ENCODE data around the gene ABHD17C. TPM values are rescaled to one million over a fixed set of nuclear protein-coding genes. Genes with fewer than 3 reads are reported as not detected.

The ABHD17C gene
- total RNA-seq, 1 experiment from 2014 or later = 42.2 TPM

- Histone ChIP-seq H3K27ac (peak overlapping the region; percentile 67), H3K4me2 (peak overlapping the region; percentile 39), H3K4me1 (replicated peaks; ENCODE audit: insufficient read depth) (peaks cover 18% of the 10 kb centered on the region), H3K9me2 (ENCODE audit: insufficient read depth) (no peaks in the 10 kb centered on the region), H3K4me3 (no peak overlapping the region), H3K36me3 (ENCODE audit: low read depth) (peaks cover 7% of the 10 kb centered on the region; the same call in 1 of the 2 replicates), H3K27me3 (ENCODE audit: insufficient read depth, low read depth) (no peaks in the 10 kb centered on the region), H3F3A (ENCODE audit: insufficient read depth, low read depth) (peaks cover 24% of the 10 kb centered on the region; the same call in 1 of the 2 replicates), H2AFZ (no peak overlapping the region), H3K9me3 (ENCODE audit: insufficient read depth, low read depth) (no peaks in the 10 kb centered on the region), H3K79me2 (ENCODE audit: low read depth) (peaks cover 96% of the 10 kb centered on the region), H4K20me1 (ENCODE audit: insufficient read depth) (peaks cover 24% of the 10 kb centered on the region)
- ChIA-PET CTCF (interaction anchor here (0.5 kb wide), 1 partner anchor 114 kb away, joined by 3 read pairs; no protein-coding TSS in a partner anchor), POLR2A (ENCODE audit: unreplicated experiment) (no interaction called here)
- TF ChIP-seq EZH2 (IDR thresholded peaks at IDR 0.05; ENCODE audit: low read depth) (no peak), CTCF (conservative IDR thresholded peaks at IDR 0.05) (no peak)
- intact Hi-C loops (cut with micrococcal nuclease; ENCODE audit: unreplicated experiment) = loop anchor here (1.0 to 2.0 kb wide), 4 partner anchors 18 to 51 kb away; no protein-coding TSS in a partner anchor
- peak; percentile 68 to 89 for DNase-seq
- no TSS peak for BruUV-seq (replicated peaks)
Observed at GRCh38 chr15:80727196-80727595, 32.1 kb downstream of the ABHD17C start.

- ChIA-PET POLR2A (ENCODE audit: unreplicated experiment) (no interaction called here), CTCF (no interaction called here)
- H3K9me2 ChIP-seq (ENCODE audit: insufficient read depth) = no peaks in the 10 kb centered on the region
- H3F3A ChIP-seq (ENCODE audit: insufficient read depth, low read depth) = peaks cover 24% of the 10 kb centered on the region; the same call in 1 of the 2 replicates
- 0 out of 2 replicates have a peak overlapping the region, but pooled peaks have one; percentile 9 for H3K4me2 ChIP-seq
- BruUV-seq (replicated peaks) = no TSS peak
- DNase-seq = no peak
- H3K4me1 ChIP-seq (replicated peaks; ENCODE audit: insufficient read depth) = peaks cover 18% of the 10 kb centered on the region
- H4K20me1 ChIP-seq (ENCODE audit: insufficient read depth) = peaks cover 24% of the 10 kb centered on the region
- intact Hi-C loops (cut with micrococcal nuclease; ENCODE audit: unreplicated experiment) = loop anchor here (1.0 to 2.0 kb wide), 4 partner anchors 19 to 51 kb away; no protein-coding TSS in a partner anchor
- peak overlapping the region; percentile 67 for H3K27ac ChIP-seq
- H3K27me3 ChIP-seq (ENCODE audit: insufficient read depth, low read depth) = no peaks in the 10 kb centered on the region
- TF ChIP-seq EZH2 (IDR thresholded peaks at IDR 0.05; ENCODE audit: low read depth) (no peak), CTCF (conservative IDR thresholded peaks at IDR 0.05) (no peak)
- no peak overlapping the region for H2AFZ ChIP-seq
- no peak overlapping the region for H3K4me3 ChIP-seq
- H3K36me3 ChIP-seq (ENCODE audit: low read depth) = peaks cover 7% of the 10 kb centered on the region; the same call in 1 of the 2 replicates
- H3K9me3 ChIP-seq (ENCODE audit: insufficient read depth, low read depth) = no peaks in the 10 kb centered on the region
- peaks cover 96% of the 10 kb centered on the region for H3K79me2 ChIP-seq (ENCODE audit: low read depth)
Observed at GRCh38 chr15:80727596-80727995, 32.5 kb downstream of the ABHD17C start.

GRCh38 chr15:80730387-80730786 lies 35.3 kb downstream of the ABHD17C start:
- Histone ChIP-seq H3K79me2 (ENCODE audit: low read depth) (peaks cover 95% of the 10 kb centered on the region), H3F3A (ENCODE audit: insufficient read depth, low read depth) (peaks cover 13% of the 10 kb centered on the region; the same call in 1 of the 2 replicates), H3K4me3 (no peak overlapping the region), H3K36me3 (ENCODE audit: low read depth) (no peaks in the 10 kb centered on the region; the same call in 1 of the 2 replicates), H2AFZ (no peak overlapping the region), H3K4me1 (replicated peaks; ENCODE audit: insufficient read depth) (peaks cover 18% of the 10 kb centered on the region), H3K27ac (no peak overlapping the region), H3K9me2 (ENCODE audit: insufficient read depth) (no peaks in the 10 kb centered on the region), H3K4me2 (no peak overlapping the region), H4K20me1 (ENCODE audit: insufficient read depth) (peaks cover 33% of the 10 kb centered on the region), H3K27me3 (ENCODE audit: insufficient read depth, low read depth) (no peaks in the 10 kb centered on the region), H3K9me3 (ENCODE audit: insufficient read depth, low read depth) (no peaks in the 10 kb centered on the region)
- intact Hi-C loops (cut with micrococcal nuclease; ENCODE audit: unreplicated experiment) = no loop called here
- ChIA-PET CTCF (no interaction called here), POLR2A (ENCODE audit: unreplicated experiment) (no interaction called here)
- BruUV-seq (replicated peaks) = no TSS peak
- no peak for DNase-seq
- no peak for TF ChIP-seq CTCF (conservative IDR thresholded peaks at IDR 0.05)
- no peak for TF ChIP-seq EZH2 (IDR thresholded peaks at IDR 0.05; ENCODE audit: low read depth)

All from PC-9 (cell line).